K562 (cell line): ENCODE measurements around the gene ABHD16B. TPM values are rescaled to one million over a fixed set of nuclear protein-coding genes. Genes with fewer than 3 reads are reported as not detected.

ENCODE experiments used
- ATAC-seq: fragments of 200-7000 bp; cut with Tn5 transposase; 3 replicates; pipeline ENCODE4 v1.9.1; 2020; ENCODE audit warnings: moderate library complexity
- BruUV-seq: library from RNA; stranded (reverse); fragments of 400-500 nt; replicated peaks from 2 replicates; lab custom pipeline; 2021; lab: Mats Ljungman, UMichigan
- CTCF ChIA-PET: fragments of 300-600 bp; formaldehyde crosslinking; extraction: SDS; loops from one replicate; lab custom pipeline; 2021; ENCODE audit warnings: low intra/inter-chr PET ratio; lab: Yijun Ruan, JAX
- POLR2A ChIA-PET: fragments of 300-600, 350-650 bp; sonication (Branson Sonifier 250); formaldehyde crosslinking; extraction: SDS; loops from one replicate; lab custom pipeline; 2021; ENCODE audit warnings: antibody characterized with exemption, inconsistent platforms; lab: Yijun Ruan, JAX
- DNase-seq, 4 experiments: peaks; one replicate each; pipeline versions ENCODE4 v3.0.0 to v3.0.0-alpha.2; 2011 to 2018; ENCODE audit warnings: low spot score in 3 of 4, mixed read lengths in 3 of 4; ENCODE audit errors: extremely low read depth in 1 of 4
- FAIRE-seq: peaks from 2 replicates; lab custom pipeline; 2011; peaks lifted over from hg19 to GRCh38; lab: Jason Lieb, UNC
- H2AFZ ChIP-seq: 2 replicates; pipeline ENCODE4 v1.6.0; 2011; ENCODE audit warnings: low read depth, low read length, control low read depth, inconsistent platforms
- H3K27ac ChIP-seq: fragments of 200-600 bp; 3 replicates; pipeline ENCODE4 v1.8.0; 2011; ENCODE audit warnings: low read depth, mild to moderate bottlenecking, control low read depth, inconsistent platforms, low read length, moderate library complexity, mixed read lengths; ENCODE audit errors: extremely low read depth
- H3K27me3 ChIP-seq, 2 experiments: fragments of 300-600 bp in 1 of 2; 2 replicates in 1 of 2; 3 replicates in 1 of 2; pipeline versions ENCODE4 v1.6.0 to v1.8.0; 2011; ENCODE audit warnings: inconsistent platforms in 2 of 2, low read length in 2 of 2, mild to moderate bottlenecking in 1 of 2, mixed read lengths in 1 of 2, moderate library complexity in 1 of 2; ENCODE audit not compliant: control insufficient read depth in 2 of 2, insufficient read depth in 2 of 2
- H3K36me3 ChIP-seq: fragments of 300-600 bp; 3 replicates; pipeline ENCODE4 v1.8.0; 2011; ENCODE audit warnings: mild to moderate bottlenecking, low read length, inconsistent platforms; ENCODE audit not compliant: control insufficient read depth, insufficient read depth
- H3K4me1 ChIP-seq, 2 experiments: fragments of 200-600 bp in 1 of 2; replicated peaks in 1 of 2; 2 replicates in 1 of 2; 3 replicates in 1 of 2; pipeline versions ENCODE4 v1.5.1 to v1.8.0; 2011; ENCODE audit warnings: inconsistent platforms in 2 of 2, low read length in 2 of 2, mild to moderate bottlenecking in 1 of 2, mixed read lengths in 1 of 2, moderate library complexity in 1 of 2; ENCODE audit not compliant: control insufficient read depth in 2 of 2, insufficient read depth in 2 of 2
- H3K4me2 ChIP-seq: 2 replicates; pipeline ENCODE4 v1.6.1; 2011; ENCODE audit warnings: low read length, control low read depth, inconsistent platforms, mixed read lengths; ENCODE audit not compliant: insufficient read depth
- H3K4me3 ChIP-seq: fragments of 200-600 bp; sonication (generic), shearing (Covaris generic); 2 replicates; pipeline ENCODE4 v1.5.1; 2016; ENCODE audit warnings: control low read depth, inconsistent platforms
- H3K79me2 ChIP-seq: fragments of 200-600 bp; 3 replicates; pipeline ENCODE4 v1.8.0; 2011; ENCODE audit warnings: low read length, inconsistent platforms; ENCODE audit not compliant: control insufficient read depth, insufficient read depth
- H3K9ac ChIP-seq, 2 experiments: 2 replicates each; pipeline versions ENCODE4 v1.6.0 to v1.6.1; 2011; ENCODE audit warnings: low read depth in 2 of 2, low read length in 2 of 2, control low read depth in 1 of 2, inconsistent platforms in 1 of 2, mild to moderate bottlenecking in 1 of 2, mixed read lengths in 1 of 2; ENCODE audit not compliant: insufficient read depth in 1 of 2
- H3K9me1 ChIP-seq: one replicate; pipeline ENCODE4 v1.6.0; 2011; ENCODE audit warnings: inconsistent platforms, mild to moderate bottlenecking, low read length, moderate library complexity; ENCODE audit not compliant: control insufficient read depth, insufficient read depth
- H3K9me3 ChIP-seq: replicated peaks from 2 replicates; pipeline ENCODE4 v1.5.1; 2011; ENCODE audit warnings: low read depth, low read length, inconsistent platforms; ENCODE audit not compliant: control insufficient read depth, insufficient read depth
- H4K20me1 ChIP-seq: replicated peaks from 2 replicates; pipeline ENCODE4 v1.6.1; 2011; ENCODE audit warnings: low read length, inconsistent platforms, mixed read lengths; ENCODE audit not compliant: control insufficient read depth, insufficient read depth
- PML ChIP-seq: IDR thresholded peaks from 2 replicates; pipeline ENCODE4 v1.6.1; 2012; ENCODE audit warnings: low read length, inconsistent platforms
- POLR3A ChIP-seq: IDR thresholded peaks from 2 replicates; pipeline ENCODE4 v1.6.1; 2011; ENCODE audit warnings: borderline replicate concordance, mild to moderate bottlenecking, moderate library complexity; ENCODE audit not compliant: insufficient read length, insufficient read depth; ENCODE audit errors: extremely low read depth
- STAT5B ChIP-seq: fragments of 250-450 bp; sonication (Bioruptor Pico); IDR thresholded peaks from 2 replicates; pipeline ENCODE4 v1.8.0; 2021; ENCODE audit warnings: mild to moderate bottlenecking, inconsistent platforms
- WGBS: fragments of 100-300 bp; shearing (Covaris generic); methylation state at CpG from one replicate; pipeline ENCODE4 v1.1.6; 2016; ENCODE audit warnings: low coverage, mixed read lengths; ENCODE audit not compliant: insufficient coverage; ENCODE audit errors: missing lambda C conversion rate; 5-methylcytosine and 5-hydroxymethylcytosine counted together
- in situ Hi-C: fragments of 300-500 bp; cut with MboI; formaldehyde crosslinking; loops from 4 replicates; pipeline ENCODE4 v1.15.0; 2018; ENCODE audit warnings: inconsistent platforms, mixed read lengths
- intact Hi-C: fragments of 100-400 bp; cut with micrococcal nuclease; formaldehyde crosslinking; loops from 2 replicates; pipeline ENCODE4 v1.14.2; 2022
- polyA plus RNA-seq, 8 experiments: library from polyadenylated mRNA; depleted of rRNA in 4 of 8; stranded (reverse) in 5 of 8; unstranded in 3 of 8; fragments of >200 nt; fragmentation: Nextera tagmentation in 2 of 8; fragmentation: Illumina TruSeq in 1 of 8; extraction: Ambion mirVana in 2 of 8; extraction: Trizol in 1 of 8; gene quantifications; 2 replicates each; pipeline versions ENCODE4 v1.2.1 to v1.2.3, GENCODE V29; 2011 to 2014; ENCODE audit warnings: inconsistent platforms in 1 of 8, missing spikeins in 1 of 8
- total RNA-seq, 7 experiments: library from RNA; depleted of rRNA in 6 of 7; stranded (reverse); fragments of >200 nt in 6 of 7; fragmentation: Illumina TruSeq in 2 of 7; extraction: Trizol in 2 of 7; gene quantifications; 2 replicates each; pipeline versions ENCODE4 v1.2.1 to v1.2.3, GENCODE V29; 2011 to 2021; ENCODE audit warnings: low replicate concordance in 1 of 7
- TF ChIP-seq, protein P1 (sequence below): fragments of 450-650 bp; formaldehyde crosslinking; IDR thresholded peaks from 2 replicates; pipeline ENCODE4 v1.4.0; 2020; ENCODE audit warnings: mild to moderate bottlenecking, moderate library complexity

ABHD16B gene
- total and polyA plus RNA-seq, 9 of the 15 experiments (the other 6 are each of a cell fraction or from before 2014, with no cell fraction given) = not detected

DNA sequence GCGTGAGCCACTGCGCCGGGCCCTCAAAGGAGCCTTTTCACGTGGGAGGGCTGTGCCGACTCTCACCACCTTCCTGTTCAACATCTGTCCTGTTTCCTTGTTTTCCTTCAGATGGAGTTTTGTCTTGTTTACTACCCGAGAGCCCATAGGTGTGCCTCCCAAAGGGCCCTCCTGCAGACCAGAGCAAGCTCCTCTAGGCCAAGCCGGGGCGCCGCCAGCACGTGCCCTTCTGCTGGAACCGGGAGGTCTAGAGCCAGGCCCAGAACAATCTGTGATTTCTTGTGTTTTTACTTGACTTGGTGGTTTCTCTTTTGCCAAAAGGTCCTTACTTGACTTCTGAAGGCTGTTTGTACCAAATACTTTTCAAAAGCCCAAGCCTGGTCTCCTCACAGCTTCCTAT lies 25.6 kb downstream of the ABHD16B start:
- FAIRE-seq (no peak), DNase-seq (no peak), ATAC-seq (no peak)
- Histone ChIP-seq H3K9me3 (no peaks in the 10 kb centered on the region), H3K9ac (peak overlapping the region in 1 of 2 experiments; percentile 10; a peak in 1 of 4 replicates), H3K27me3 (no peaks in the 10 kb centered on the region), H3K4me3 (no peak overlapping the region), H3K27ac (no peak overlapping the region), H4K20me1 (peaks cover 11% of the 10 kb centered on the region), H3K36me3 (peaks cover 83% of the 10 kb centered on the region; the same call in 2 of the 3 replicates), H3K79me2 (no peaks in the 10 kb centered on the region), H2AFZ (no peak overlapping the region), H3K4me1 (peaks cover 0 to 21% of the 10 kb centered on the region in 2 experiments; a peak in 2 of 5 replicates), H3K4me2 (no peak overlapping the region), H3K9me1 (no peaks in the 10 kb centered on the region)
- intact Hi-C loops = no loop called here
- POLR2A ChIA-PET = interaction anchor here (1.3 kb wide), 1 partner anchor 15 kb away, joined by 5 read pairs; no protein-coding TSS in a partner anchor
- in situ Hi-C loops = no loop called here
- no peak for TF ChIP-seq POLR3A
- CTCF ChIA-PET = interaction anchor here (0.6 kb wide), 1 partner anchor 22 kb away, joined by 3 read pairs; the partner anchor contains the start of gene TPD52L2
- 98% methylated on average over 10 of the region's 11 CpGs for WGBS
- BruUV-seq = no TSS peak

DNA sequence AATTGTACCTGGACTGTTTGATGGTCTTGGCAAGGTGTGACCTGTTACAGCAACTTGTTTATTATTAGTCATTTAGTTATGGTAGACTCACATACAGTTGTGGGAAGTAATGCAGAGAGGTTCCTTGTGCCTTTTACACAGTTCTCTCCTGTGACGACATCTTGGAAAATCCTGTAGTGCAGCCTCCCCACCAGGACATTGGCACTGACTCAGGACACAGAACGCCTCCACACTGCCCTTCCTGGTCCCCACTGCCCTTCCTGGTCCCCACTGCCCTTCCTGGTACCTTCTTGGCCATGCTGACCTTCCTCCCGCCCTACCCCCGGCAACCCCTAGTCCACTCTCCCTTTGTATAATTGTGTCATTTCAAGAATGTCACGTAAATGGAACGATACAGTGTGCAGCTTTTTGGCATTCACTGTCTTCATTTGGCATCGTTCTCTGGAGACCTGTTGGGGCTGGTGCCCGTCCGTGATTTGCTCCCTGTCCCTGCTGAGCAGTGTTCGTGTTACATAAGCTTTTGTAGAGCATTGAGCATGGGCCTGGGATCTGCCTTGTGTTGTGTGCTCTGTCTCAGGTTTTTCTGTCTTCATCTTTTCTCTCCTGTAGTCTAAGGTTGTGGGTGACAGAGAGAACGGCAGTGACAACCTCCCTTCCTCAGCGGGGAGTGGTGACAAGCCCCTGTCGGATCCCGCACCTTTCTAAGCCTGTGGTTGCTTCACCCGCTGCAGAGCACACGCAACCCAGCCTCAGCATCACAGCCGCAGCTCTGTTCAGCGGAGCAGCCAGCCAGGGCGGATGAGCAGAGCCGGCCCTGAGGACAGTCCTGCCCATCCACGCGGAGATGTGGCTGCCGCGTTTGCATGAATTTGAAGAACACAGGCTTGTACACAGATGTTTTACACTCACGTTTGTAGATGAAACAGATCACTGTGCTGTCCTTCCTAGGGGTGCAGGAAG lies 28.2 kb downstream of the ABHD16B start:
- BruUV-seq = no TSS peak
- H3K4me3 ChIP-seq = no peak overlapping the region
- intact Hi-C loops (no loop called here), in situ Hi-C loops (no loop called here)
- POLR2A ChIA-PET = interaction anchor here (0.5 to 2.7 kb wide), 4 partner anchors 8 to 25 kb away, joined by 3 to 12 read pairs (median 4); partner anchors contain the start of gene TPD52L2
- H2AFZ ChIP-seq = no peak overlapping the region
- WGBS = 95% methylated on average over 25 of the region's 25 CpGs
- peaks cover 61% of the 10 kb centered on the region; the same call in 2 of the 3 replicates for H3K36me3 ChIP-seq
- H3K4me2 ChIP-seq = no peak overlapping the region
- H3K27me3 ChIP-seq = no peaks in the 10 kb centered on the region
- CTCF ChIA-PET = no interaction called here
- DNase-seq (no peak), FAIRE-seq (no peak), ATAC-seq (no peak)
- no peaks in the 10 kb centered on the region for H3K9me1 ChIP-seq
- H3K4me1 ChIP-seq = peaks cover 7 to 22% of the 10 kb centered on the region in 2 experiments; a peak in 4 of 5 replicates
- H4K20me1 ChIP-seq = peaks cover 10% of the 10 kb centered on the region; the same call in 1 of the 2 replicates
- H3K79me2 ChIP-seq = no peaks in the 10 kb centered on the region
- H3K9me3 ChIP-seq = no peaks in the 10 kb centered on the region
- H3K27ac ChIP-seq = no peak overlapping the region
- no peak overlapping the region for H3K9ac ChIP-seq
- no peak for TF ChIP-seq STAT5B (CRISPR knock-in tag)
- TF ChIP-seq, protein P1, sequence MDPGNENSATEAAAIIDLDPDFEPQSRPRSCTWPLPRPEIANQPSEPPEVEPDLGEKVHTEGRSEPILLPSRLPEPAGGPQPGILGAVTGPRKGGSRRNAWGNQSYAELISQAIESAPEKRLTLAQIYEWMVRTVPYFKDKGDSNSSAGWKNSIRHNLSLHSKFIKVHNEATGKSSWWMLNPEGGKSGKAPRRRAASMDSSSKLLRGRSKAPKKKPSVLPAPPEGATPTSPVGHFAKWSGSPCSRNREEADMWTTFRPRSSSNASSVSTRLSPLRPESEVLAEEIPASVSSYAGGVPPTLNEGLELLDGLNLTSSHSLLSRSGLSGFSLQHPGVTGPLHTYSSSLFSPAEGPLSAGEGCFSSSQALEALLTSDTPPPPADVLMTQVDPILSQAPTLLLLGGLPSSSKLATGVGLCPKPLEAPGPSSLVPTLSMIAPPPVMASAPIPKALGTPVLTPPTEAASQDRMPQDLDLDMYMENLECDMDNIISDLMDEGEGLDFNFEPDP = no peak
- no peak for TF ChIP-seq PML
